ENCODE measurements around the gene HIC1. TPM values are rescaled to one million over a fixed set of nuclear protein-coding genes. Genes with fewer than 3 reads are reported as not detected.

Gene HIC1
- total RNA-seq, 1 donor from 2014 or later, result 0.72 TPM

- peak overlapping the region; percentile 37 for H3K4me3 Mint-ChIP-seq (ENCODE audit: unreplicated experiment)
- no peak overlapping the region for H3K27ac Mint-ChIP-seq (ENCODE audit: unreplicated experiment)
- peaks cover 31% of the 10 kb centered on the region for H3K36me3 Mint-ChIP-seq (ENCODE audit: low read depth, unreplicated experiment)
- H3K4me1 Mint-ChIP-seq (ENCODE audit: unreplicated experiment), result peaks cover 47% of the 10 kb centered on the region
- no peak for DNase-seq (ENCODE audit: low spot score)
- peaks cover 26% of the 10 kb centered on the region for H3K27me3 Mint-ChIP-seq (ENCODE audit: unreplicated experiment)
- no peaks in the 10 kb centered on the region for H3K9me3 Mint-ChIP-seq (ENCODE audit: unreplicated experiment)
- TF ChIP-seq CTCF (IDR thresholded peaks at IDR 0.05; ENCODE audit: unreplicated experiment), result no peak
These were observed 6.0 kb downstream of the HIC1 start for GRCh38 chr17:2060681-2061440.

GRCh38 chr17:2061441-2061958 lies 6.6 kb downstream of the HIC1 start:
- Mint-ChIP-seq H3K4me1 (ENCODE audit: unreplicated experiment) (peaks cover 53% of the 10 kb centered on the region), H3K36me3 (ENCODE audit: low read depth, unreplicated experiment) (peaks cover 35% of the 10 kb centered on the region), H3K27me3 (ENCODE audit: unreplicated experiment) (peaks cover 25% of the 10 kb centered on the region), H3K27ac (ENCODE audit: unreplicated experiment) (no peak overlapping the region), H3K9me3 (ENCODE audit: unreplicated experiment) (no peaks in the 10 kb centered on the region), H3K4me3 (ENCODE audit: unreplicated experiment) (no peak overlapping the region)
- DNase-seq (ENCODE audit: low spot score), result no peak
- TF ChIP-seq CTCF (IDR thresholded peaks at IDR 0.05; ENCODE audit: unreplicated experiment), result no peak

GRCh38 chr17:2062571-2063183 lies 7.8 kb downstream of the HIC1 start:
- peak; percentile 22 for DNase-seq (ENCODE audit: low spot score)
- Mint-ChIP-seq H3K4me1 (ENCODE audit: unreplicated experiment) (peaks cover 63% of the 10 kb centered on the region), H3K36me3 (ENCODE audit: low read depth, unreplicated experiment) (peaks cover 35% of the 10 kb centered on the region), H3K4me3 (ENCODE audit: unreplicated experiment) (no peak overlapping the region), H3K9me3 (ENCODE audit: unreplicated experiment) (no peaks in the 10 kb centered on the region), H3K27ac (ENCODE audit: unreplicated experiment) (peak overlapping the region; percentile 77), H3K27me3 (ENCODE audit: unreplicated experiment) (peaks cover 27% of the 10 kb centered on the region)
- TF ChIP-seq CTCF (IDR thresholded peaks at IDR 0.05; ENCODE audit: unreplicated experiment), result no peak

GRCh38 chr17:2063261-2064146 lies 8.6 kb downstream of the HIC1 start:
- DNase-seq (ENCODE audit: low spot score), result no peak
- Mint-ChIP-seq H3K27me3 (ENCODE audit: unreplicated experiment) (peaks cover 27% of the 10 kb centered on the region), H3K27ac (ENCODE audit: unreplicated experiment) (no peak overlapping the region), H3K9me3 (ENCODE audit: unreplicated experiment) (no peaks in the 10 kb centered on the region), H3K36me3 (ENCODE audit: low read depth, unreplicated experiment) (peaks cover 35% of the 10 kb centered on the region), H3K4me1 (ENCODE audit: unreplicated experiment) (peaks cover 68% of the 10 kb centered on the region), H3K4me3 (ENCODE audit: unreplicated experiment) (peak overlapping the region; percentile 77)
- TF ChIP-seq CTCF (IDR thresholded peaks at IDR 0.05; ENCODE audit: unreplicated experiment), result no peak
